ENCODE data around the gene LRIT3.
A peak's percentile ranks its signal among the peaks of the same experiment; 100 is the strongest.

The LRIT3 gene

DNA sequence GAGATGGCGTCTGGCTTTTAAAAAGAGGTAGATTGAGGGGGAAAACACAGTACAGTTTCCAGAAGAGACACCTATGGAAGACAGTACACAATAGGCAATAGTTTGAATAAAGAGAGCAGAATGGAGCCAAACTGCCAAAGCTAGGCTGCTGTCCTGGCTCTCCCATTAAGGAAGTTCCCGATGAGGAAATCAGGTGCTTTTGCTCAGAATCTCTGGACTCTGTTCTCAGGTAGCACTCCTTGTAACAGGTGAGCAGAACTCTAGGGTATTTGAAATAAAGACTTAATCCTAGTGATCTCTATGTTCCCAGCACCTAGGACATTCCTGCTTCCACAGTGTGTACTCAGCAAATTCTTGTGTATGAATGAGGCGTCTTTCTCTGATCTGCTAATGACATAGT is 66.4 kb downstream of the LRIT3 start:
- H3K4me3 ChIP-seq (ENCODE audit: control insufficient read depth, low read depth, low read length): no peak overlapping the region
- TF ChIP-seq, protein P1, sequence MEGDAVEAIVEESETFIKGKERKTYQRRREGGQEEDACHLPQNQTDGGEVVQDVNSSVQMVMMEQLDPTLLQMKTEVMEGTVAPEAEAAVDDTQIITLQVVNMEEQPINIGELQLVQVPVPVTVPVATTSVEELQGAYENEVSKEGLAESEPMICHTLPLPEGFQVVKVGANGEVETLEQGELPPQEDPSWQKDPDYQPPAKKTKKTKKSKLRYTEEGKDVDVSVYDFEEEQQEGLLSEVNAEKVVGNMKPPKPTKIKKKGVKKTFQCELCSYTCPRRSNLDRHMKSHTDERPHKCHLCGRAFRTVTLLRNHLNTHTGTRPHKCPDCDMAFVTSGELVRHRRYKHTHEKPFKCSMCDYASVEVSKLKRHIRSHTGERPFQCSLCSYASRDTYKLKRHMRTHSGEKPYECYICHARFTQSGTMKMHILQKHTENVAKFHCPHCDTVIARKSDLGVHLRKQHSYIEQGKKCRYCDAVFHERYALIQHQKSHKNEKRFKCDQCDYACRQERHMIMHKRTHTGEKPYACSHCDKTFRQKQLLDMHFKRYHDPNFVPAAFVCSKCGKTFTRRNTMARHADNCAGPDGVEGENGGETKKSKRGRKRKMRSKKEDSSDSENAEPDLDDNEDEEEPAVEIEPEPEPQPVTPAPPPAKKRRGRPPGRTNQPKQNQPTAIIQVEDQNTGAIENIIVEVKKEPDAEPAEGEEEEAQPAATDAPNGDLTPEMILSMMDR (IDR thresholded peaks at IDR 0.05; ENCODE audit: control insufficient read depth, insufficient read depth, low read depth, low read length, missing control alignments): no peak
- DNase-seq (ENCODE audit: low read depth): no peak

DNA sequence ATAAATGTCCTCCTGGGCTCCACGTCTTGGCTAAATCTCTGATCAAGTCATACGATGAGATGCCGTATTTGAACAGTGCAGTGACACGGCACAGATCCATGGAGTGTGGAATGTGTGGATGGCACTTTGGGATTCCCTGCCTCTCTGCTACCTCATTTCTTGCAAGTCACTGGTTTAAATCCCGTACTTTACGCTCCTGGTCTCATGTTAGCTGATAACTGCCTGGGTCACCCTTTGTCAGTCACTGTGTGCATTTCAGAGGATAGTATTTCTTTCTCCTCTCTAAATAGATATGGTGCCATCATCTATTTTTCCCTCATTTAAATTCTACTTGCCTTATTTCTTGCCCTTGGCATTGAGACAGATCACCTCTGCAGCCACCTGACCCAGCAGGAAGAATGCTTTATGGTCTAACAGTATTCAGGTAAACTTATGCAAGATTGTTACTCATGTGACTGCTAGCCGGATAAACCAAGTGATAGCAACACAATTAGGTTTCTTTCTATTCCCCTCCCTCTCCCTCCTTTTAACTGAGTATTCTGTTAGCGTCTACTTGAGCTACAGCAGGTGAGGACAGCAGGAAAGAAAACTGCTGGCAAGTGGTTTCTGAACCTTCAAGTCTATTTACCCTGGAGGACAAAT is 67.6 kb downstream of the LRIT3 start:
- H3K4me3 ChIP-seq (ENCODE audit: control insufficient read depth, low read depth, low read length): no peak overlapping the region
- no peak for DNase-seq (ENCODE audit: low read depth)
- TF ChIP-seq, protein P1 (IDR thresholded peaks at IDR 0.05; ENCODE audit: control insufficient read depth, insufficient read depth, low read depth, low read length, missing control alignments): no peak

DNA sequence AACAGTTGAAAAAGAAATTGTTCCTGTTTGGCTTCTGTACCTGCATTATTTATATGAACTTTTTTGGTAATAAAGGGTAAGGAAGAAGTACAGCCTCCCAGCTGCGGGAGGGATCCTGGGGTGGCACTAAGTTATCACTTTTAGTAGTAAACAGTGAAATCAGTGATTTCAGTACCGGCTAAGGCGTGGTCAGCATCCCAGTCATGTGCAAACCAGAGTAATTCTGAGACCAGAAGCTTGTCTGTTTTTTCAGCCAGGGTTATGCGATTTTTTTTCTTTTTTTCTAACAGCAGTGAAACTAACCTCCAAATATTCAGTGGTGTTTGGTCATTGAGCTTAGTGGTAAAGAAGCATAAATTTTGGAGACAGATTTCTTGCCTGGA is 68.1 kb downstream of the LRIT3 start:
- TF ChIP-seq, protein P1 (IDR thresholded peaks at IDR 0.05; ENCODE audit: control insufficient read depth, insufficient read depth, low read depth, low read length, missing control alignments): no peak
- DNase-seq (ENCODE audit: low read depth): no peak
- H3K4me3 ChIP-seq (ENCODE audit: control insufficient read depth, low read depth, low read length): no peak overlapping the region

DNA sequence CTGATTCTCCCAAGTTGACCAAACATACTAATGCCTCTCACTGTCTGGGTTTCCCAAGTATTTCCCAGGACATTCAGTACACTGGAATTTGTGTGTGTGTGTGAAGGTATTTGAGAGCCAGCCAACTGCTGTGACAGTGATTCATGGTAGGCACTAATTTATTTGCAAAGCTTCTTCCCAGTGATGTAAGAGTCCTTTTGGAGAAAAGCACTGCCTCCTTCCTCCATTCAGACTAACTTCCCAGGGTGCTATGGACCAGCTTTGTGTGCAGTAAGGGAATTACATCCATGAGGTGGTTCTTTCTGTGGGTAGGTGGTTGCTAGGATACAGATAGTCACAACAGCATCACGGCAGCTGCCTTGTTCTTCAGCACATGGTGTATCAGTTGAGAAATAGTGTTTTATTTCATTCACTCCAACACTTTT is 73.5 kb downstream of the LRIT3 start:
- peak; percentile 93 for DNase-seq (ENCODE audit: low read depth)
- H3K4me3 ChIP-seq (ENCODE audit: control insufficient read depth, low read depth, low read length): no peak overlapping the region
- TF ChIP-seq, protein P1 (IDR thresholded peaks at IDR 0.05; ENCODE audit: control insufficient read depth, insufficient read depth, low read depth, low read length, missing control alignments): no peak
